Liver (tissue), 9 donors: ENCODE data around the gene OR10G3. TPM values are rescaled to one million over a fixed set of nuclear protein-coding genes. Genes with fewer than 3 reads are reported as not detected.

ENCODE experiments used
- DNase-seq: peaks from one replicate; pipeline ENCODE4 v3.0.0-alpha.2; 2017; ENCODE audit warnings: low spot score
- H3K27ac ChIP-seq, 2 donors: one replicate each; pipeline ENCODE4 v1.7.0; 2013; ENCODE audit warnings: inconsistent platforms in 2 of 2, low read length in 2 of 2, control low read depth in 1 of 2, low read depth in 1 of 2, mild to moderate bottlenecking in 1 of 2
- H3K27me3 ChIP-seq, 4 donors: one replicate each; pipeline versions ENCODE4 v1.6.1 to v1.7.0; 2013; ENCODE audit warnings: low read length in 3 of 4, inconsistent platforms in 1 of 4, mild to moderate bottlenecking in 1 of 4, moderate library complexity in 1 of 4; ENCODE audit not compliant: control insufficient read depth in 4 of 4, insufficient read depth in 4 of 4
- H3K36me3 ChIP-seq, 4 donors: one replicate each; pipeline versions ENCODE4 v1.6.1 to v1.7.0; 2013; ENCODE audit warnings: low read length in 3 of 4, mild to moderate bottlenecking in 3 of 4, low read depth in 1 of 4, moderate library complexity in 1 of 4; ENCODE audit not compliant: control insufficient read depth in 4 of 4, insufficient read depth in 3 of 4
- H3K4me1 ChIP-seq, 4 donors: one replicate each; pipeline versions ENCODE4 v1.6.1 to v1.7.0; 2013; ENCODE audit warnings: low read length in 3 of 4, mild to moderate bottlenecking in 3 of 4, moderate library complexity in 1 of 4; ENCODE audit not compliant: control insufficient read depth in 4 of 4, insufficient read depth in 4 of 4
- H3K4me3 ChIP-seq, 3 donors: one replicate each; pipeline versions ENCODE4 v1.6.1 to v1.7.0; 2013; ENCODE audit warnings: low read length in 3 of 3, control low read depth in 1 of 3, low read depth in 1 of 3, mild to moderate bottlenecking in 1 of 3
- H3K9ac ChIP-seq, 2 donors: one replicate each; pipeline ENCODE4 v1.7.0; 2013; ENCODE audit warnings: low read length in 2 of 2, mild to moderate bottlenecking in 2 of 2, moderate library complexity in 2 of 2, control low read depth in 1 of 2, low read depth in 1 of 2
- H3K9me3 ChIP-seq, 4 donors: one replicate each; pipeline versions ENCODE4 v1.6.1 to v1.7.0; 2013; ENCODE audit warnings: low read length in 3 of 4; ENCODE audit not compliant: control insufficient read depth in 4 of 4
- ATF3 ChIP-seq: IDR thresholded peaks from 2 replicates; pipeline ENCODE4 v1.6.1; 2016; ENCODE audit warnings: antibody characterized with exemption
- EGR1 ChIP-seq, 2 donors: IDR thresholded peaks; 2 replicates each; pipeline ENCODE4 v1.6.1; 2016 to 2018; ENCODE audit warnings: antibody characterized with exemption in 2 of 2, low read depth in 2 of 2
- FOXA1 ChIP-seq: IDR thresholded peaks from 2 replicates; pipeline ENCODE4 v1.6.1; 2016; ENCODE audit warnings: antibody characterized with exemption
- FOXA2 ChIP-seq: IDR thresholded peaks from 2 replicates; pipeline ENCODE4 v1.6.1; 2016; ENCODE audit warnings: antibody characterized with exemption
- GABPA ChIP-seq, 2 donors: IDR thresholded peaks in 1 of 2; conservative IDR thresholded peaks in 1 of 2; 2 replicates each; pipeline ENCODE4 v1.6.1; 2016; ENCODE audit warnings: antibody characterized with exemption in 2 of 2, mild to moderate bottlenecking in 1 of 2, moderate library complexity in 1 of 2
- HNF4A ChIP-seq, 2 donors: conservative IDR thresholded peaks; 2 replicates each; pipeline ENCODE4 v1.6.1; 2016; ENCODE audit warnings: antibody characterized with exemption in 2 of 2, mild to moderate bottlenecking in 2 of 2
- HNF4G ChIP-seq: IDR thresholded peaks from 2 replicates; pipeline ENCODE4 v1.6.1; 2016; ENCODE audit warnings: antibody characterized with exemption
- JUND ChIP-seq, 2 donors: IDR thresholded peaks; 2 replicates each; pipeline ENCODE4 v1.6.1; 2016; ENCODE audit warnings: antibody characterized with exemption in 2 of 2
- MAX ChIP-seq: IDR thresholded peaks from 2 replicates; pipeline ENCODE4 v1.6.1; 2016; ENCODE audit warnings: antibody characterized with exemption
- RAD21 ChIP-seq, 2 donors: IDR thresholded peaks; 2 replicates each; pipeline ENCODE4 v1.6.1; 2016; ENCODE audit warnings: antibody characterized with exemption in 2 of 2, mild to moderate bottlenecking in 2 of 2
- REST ChIP-seq: IDR thresholded peaks from 2 replicates; pipeline ENCODE4 v1.6.1; 2016; ENCODE audit warnings: antibody characterized with exemption, mild to moderate bottlenecking
- RXRA ChIP-seq, 2 donors: IDR thresholded peaks; 2 replicates each; pipeline ENCODE4 v1.6.1; 2017 to 2018; ENCODE audit warnings: antibody characterized with exemption in 2 of 2, mild to moderate bottlenecking in 1 of 2
- SP1 ChIP-seq: IDR thresholded peaks from 2 replicates; pipeline ENCODE4 v1.6.1; 2018; ENCODE audit warnings: antibody characterized with exemption, mild to moderate bottlenecking
- TAF1 ChIP-seq: conservative IDR thresholded peaks from 2 replicates; pipeline ENCODE4 v1.6.1; 2016; ENCODE audit warnings: antibody characterized with exemption, mild to moderate bottlenecking
- YY1 ChIP-seq: IDR thresholded peaks from 2 replicates; pipeline ENCODE4 v1.6.1; 2016; ENCODE audit warnings: antibody characterized with exemption, mild to moderate bottlenecking
- WGBS: extraction: QIAGEN DNeasy Blood & Tissue Kit; methylation state at CpG from one replicate; pipeline ENCODE4 v1.1.7; 2013; 5-methylcytosine and 5-hydroxymethylcytosine counted together
- polyA plus RNA-seq, 2 donors: library from polyadenylated mRNA; stranded (reverse) in 1 of 2; unstranded in 1 of 2; fragments of 200-250 nt in 1 of 2; fragments of >200 nt in 1 of 2; fragmentation: Nextera tagmentation in 1 of 2; extraction: Ambion mirVana in 1 of 2; gene quantifications; one replicate each; pipeline versions ENCODE4 v1.2.1 to v1.2.3, GENCODE V29; 2013 to 2015
- total RNA-seq, 2 donors: library from RNA; depleted of rRNA; stranded (reverse); fragments of >200 nt; gene quantifications; one replicate each; pipeline ENCODE4 v1.2.3, GENCODE V29; 2014
- TF ChIP-seq, protein P1 (sequence below): fragments of 150-350 bp; IDR thresholded peaks from 2 replicates; pipeline ENCODE4 v1.5.1; 2017; ENCODE audit warnings: improper control_type of control experiment, low read depth, low read length; ENCODE audit not compliant: missing input control
- TF ChIP-seq, protein P2 (sequence below): IDR thresholded peaks from 2 replicates; pipeline ENCODE4 v1.6.1; 2016; ENCODE audit warnings: antibody characterized with exemption
- donor health status: healthy.
- donor health status: healthy.
- donor health status: healthy.
- donor health status: healthy.
- donor health status: healthy.

The OR10G3 gene
- total and polyA plus RNA-seq, 4 donors = not detected

- Histone ChIP-seq H3K9me3 (no peaks in the 10 kb centered on the region), H3K27me3 (no peaks in the 10 kb centered on the region), H3K27ac (peak within 1 kb of the TSS in 1 of 2 donors; percentile 6), H3K4me3 (peak within 1 kb of the TSS; percentile 56 to 71 (median 67)), H3K9ac (peak within 1 kb of the TSS in 1 of 2 donors; percentile 19), H3K4me1 (peaks cover 0 to 5% (median 2%) of the 10 kb centered on the region in 4 donors), H3K36me3 (no peaks in the 10 kb centered on the region)
- WGBS = 2% methylated on average over 43 of the region's 43 CpGs
- TF ChIP-seq EGR1 (IDR thresholded peaks at IDR 0.05; ENCODE audit: low read depth in 2 of 2) (peak; percentile 75 to 77), FOXA1 (no peak)
- DNase-seq = peak; percentile 75
These were observed 53.8 kb downstream of the OR10G3 start, which contains the start of gene SALL2 for GRCh38 chr14:21525962-21526671. TSS of gene SALL2 (minus strand) at chr14:21526346. CDS start at chr14:21526127, 219 bp downstream.

GRCh38 chr14:21525571-21525961, 54.3 kb downstream of the OR10G3 start:
- TF ChIP-seq, protein P1, sequence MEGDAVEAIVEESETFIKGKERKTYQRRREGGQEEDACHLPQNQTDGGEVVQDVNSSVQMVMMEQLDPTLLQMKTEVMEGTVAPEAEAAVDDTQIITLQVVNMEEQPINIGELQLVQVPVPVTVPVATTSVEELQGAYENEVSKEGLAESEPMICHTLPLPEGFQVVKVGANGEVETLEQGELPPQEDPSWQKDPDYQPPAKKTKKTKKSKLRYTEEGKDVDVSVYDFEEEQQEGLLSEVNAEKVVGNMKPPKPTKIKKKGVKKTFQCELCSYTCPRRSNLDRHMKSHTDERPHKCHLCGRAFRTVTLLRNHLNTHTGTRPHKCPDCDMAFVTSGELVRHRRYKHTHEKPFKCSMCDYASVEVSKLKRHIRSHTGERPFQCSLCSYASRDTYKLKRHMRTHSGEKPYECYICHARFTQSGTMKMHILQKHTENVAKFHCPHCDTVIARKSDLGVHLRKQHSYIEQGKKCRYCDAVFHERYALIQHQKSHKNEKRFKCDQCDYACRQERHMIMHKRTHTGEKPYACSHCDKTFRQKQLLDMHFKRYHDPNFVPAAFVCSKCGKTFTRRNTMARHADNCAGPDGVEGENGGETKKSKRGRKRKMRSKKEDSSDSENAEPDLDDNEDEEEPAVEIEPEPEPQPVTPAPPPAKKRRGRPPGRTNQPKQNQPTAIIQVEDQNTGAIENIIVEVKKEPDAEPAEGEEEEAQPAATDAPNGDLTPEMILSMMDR = no peak
- TF ChIP-seq RXRA (IDR thresholded peaks at IDR 0.05) = no peak
- TF ChIP-seq HNF4G = no peak
- no peak for TF ChIP-seq MAX
- no peak for TF ChIP-seq ATF3
- TF ChIP-seq YY1 = no peak
- no peak for TF ChIP-seq GABPA (IDR thresholded peaks at IDR 0.05 in 1 of 2, conservative IDR thresholded peaks at IDR 0.05 in 1 of 2)
- TF ChIP-seq JUND (IDR thresholded peaks at IDR 0.05) = no peak
- TF ChIP-seq REST = no peak
- no peak for TF ChIP-seq HNF4A (conservative IDR thresholded peaks at IDR 0.05)
- TF ChIP-seq EGR1 (IDR thresholded peaks at IDR 0.05; ENCODE audit: low read depth in 2 of 2) = no peak
- TF ChIP-seq TAF1 = no peak
- no peak for TF ChIP-seq FOXA2
- TF ChIP-seq SP1 = no peak
- TF ChIP-seq, protein P2, sequence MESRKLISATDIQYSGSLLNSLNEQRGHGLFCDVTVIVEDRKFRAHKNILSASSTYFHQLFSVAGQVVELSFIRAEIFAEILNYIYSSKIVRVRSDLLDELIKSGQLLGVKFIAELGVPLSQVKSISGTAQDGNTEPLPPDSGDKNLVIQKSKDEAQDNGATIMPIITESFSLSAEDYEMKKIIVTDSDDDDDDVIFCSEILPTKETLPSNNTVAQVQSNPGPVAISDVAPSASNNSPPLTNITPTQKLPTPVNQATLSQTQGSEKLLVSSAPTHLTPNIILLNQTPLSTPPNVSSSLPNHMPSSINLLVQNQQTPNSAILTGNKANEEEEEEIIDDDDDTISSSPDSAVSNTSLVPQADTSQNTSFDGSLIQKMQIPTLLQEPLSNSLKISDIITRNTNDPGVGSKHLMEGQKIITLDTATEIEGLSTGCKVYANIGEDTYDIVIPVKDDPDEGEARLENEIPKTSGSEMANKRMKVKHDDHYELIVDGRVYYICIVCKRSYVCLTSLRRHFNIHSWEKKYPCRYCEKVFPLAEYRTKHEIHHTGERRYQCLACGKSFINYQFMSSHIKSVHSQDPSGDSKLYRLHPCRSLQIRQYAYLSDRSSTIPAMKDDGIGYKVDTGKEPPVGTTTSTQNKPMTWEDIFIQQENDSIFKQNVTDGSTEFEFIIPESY = no peak
- TF ChIP-seq FOXA1 = no peak
- TF ChIP-seq RAD21 (IDR thresholded peaks at IDR 0.05) = no peak
- WGBS = 57% methylated on average over 12 of the region's 12 CpGs
- no peak overlapping the region for H3K27ac ChIP-seq
- H3K36me3 ChIP-seq = no peaks in the 10 kb centered on the region
- H3K4me3 ChIP-seq = peak overlapping the region in 2 of 3 donors; percentile 67 to 71
- H3K9ac ChIP-seq = no peak overlapping the region
- H3K27me3 ChIP-seq = no peaks in the 10 kb centered on the region
- DNase-seq = no peak
- no peaks in the 10 kb centered on the region for H3K9me3 ChIP-seq
- H3K4me1 ChIP-seq = peaks cover 0 to 5% (median 2%) of the 10 kb centered on the region in 4 donors
